K562 (cell line): Measurements from ENCODE around the gene ING5. TPM values are rescaled to one million over a fixed set of nuclear protein-coding genes. Genes with fewer than 3 reads are reported as not detected.

Source experiments
- CHD2 ChIP-seq: IDR thresholded peaks from 2 replicates; pipeline ENCODE4 v1.6.1; 2011; ENCODE audit warnings: low read depth, low read length
- CTCFL ChIP-seq: IDR thresholded peaks from 2 replicates; pipeline ENCODE4 v1.6.1; 2011; ENCODE audit warnings: borderline replicate concordance, low read depth, mild to moderate bottlenecking, moderate library complexity, low read length; ENCODE audit not compliant: insufficient read depth, poor library complexity, severe bottlenecking
- EGR1 ChIP-seq: fragments of 450-650 bp; conservative IDR thresholded peaks from 2 replicates; pipeline ENCODE4 v1.6.1; 2017; ENCODE audit warnings: mild to moderate bottlenecking
- EP300 ChIP-seq: IDR thresholded peaks from 2 replicates; pipeline ENCODE4 v1.6.1; 2012; ENCODE audit warnings: low read length, improper control_type of control experiment
- FOXP4 ChIP-seq: sonication (generic); formaldehyde crosslinking; IDR thresholded peaks from 2 replicates; pipeline ENCODE4 v1.8.0; 2022; ENCODE audit warnings: mild to moderate bottlenecking, missing genetic modification reagents, borderline replicate concordance
- KAT2B ChIP-seq: IDR thresholded peaks from one replicate; pipeline ENCODE4 v1.6.1; 2012; ENCODE audit warnings: low read depth, mild to moderate bottlenecking, control low read depth, inconsistent platforms, low read length, moderate library complexity
- MBD1 ChIP-seq: fragments of 250-450 bp; sonication (Bioruptor Pico); IDR thresholded peaks from 2 replicates; pipeline ENCODE4 v1.8.0; 2022; ENCODE audit warnings: inconsistent platforms
- PKNOX1 ChIP-seq: fragments of 450-650 bp; IDR thresholded peaks from 2 replicates; pipeline ENCODE4 v1.6.1; 2016
- SRSF3 ChIP-seq: fragments of 200-400 bp; formaldehyde crosslinking; IDR thresholded peaks from 2 replicates; pipeline ENCODE4 v1.6.1; 2016; ENCODE audit warnings: mild to moderate bottlenecking, low read length, moderate library complexity; ENCODE audit not compliant: insufficient read depth
- TEAD1 ChIP-seq, 2 experiments: fragments of 450-650 bp in 1 of 2; sonication (generic) in 1 of 2; formaldehyde crosslinking; IDR thresholded peaks; 2 replicates each; pipeline versions ENCODE4 v1.4.0 to v1.8.0; 2020 to 2022; ENCODE audit warnings: mild to moderate bottlenecking in 2 of 2, missing genetic modification reagents in 1 of 2
- THAP12 ChIP-seq: fragments of 250-450 bp; sonication (Bioruptor Pico); IDR thresholded peaks from 2 replicates; pipeline ENCODE4 v1.9.0; 2021; ENCODE audit warnings: mild to moderate bottlenecking, inconsistent platforms
- U2AF1 ChIP-seq: fragments of 200-400 bp; formaldehyde crosslinking; optimal IDR thresholded peaks from 2 replicates; pipeline ENCODE3; 2017; ENCODE audit warnings: mild to moderate bottlenecking, low read depth, low read length, moderate library complexity
- ZBTB17 ChIP-seq: fragments of 450-650 bp; formaldehyde crosslinking; IDR thresholded peaks from 2 replicates; pipeline ENCODE4 v1.4.0; 2020; ENCODE audit warnings: mild to moderate bottlenecking
- ZBTB7A ChIP-seq: IDR thresholded peaks from 2 replicates; pipeline ENCODE4 v1.6.1; 2011; ENCODE audit warnings: low read depth, mild to moderate bottlenecking, low read length, moderate library complexity, borderline replicate concordance; ENCODE audit not compliant: control insufficient read depth
- ZNF174 ChIP-seq: fragments of 250-450 bp; sonication (Bioruptor Pico); IDR thresholded peaks from 2 replicates; pipeline ENCODE4 v1.4.0; 2020; ENCODE audit warnings: mild to moderate bottlenecking
- ZNF316 ChIP-seq: fragments of 450-650 bp; IDR thresholded peaks from 2 replicates; pipeline ENCODE4 v1.6.1; 2016
- ZNF696 ChIP-seq: fragments of 250-450 bp; sonication (Bioruptor Pico); conservative IDR thresholded peaks from 2 replicates; pipeline ENCODE4 v1.4.0; 2020; ENCODE audit warnings: mild to moderate bottlenecking, moderate library complexity
- polyA plus RNA-seq, 8 experiments: library from polyadenylated mRNA; depleted of rRNA in 4 of 8; stranded (reverse) in 5 of 8; unstranded in 3 of 8; fragments of >200 nt; fragmentation: Nextera tagmentation in 2 of 8; fragmentation: Illumina TruSeq in 1 of 8; extraction: Ambion mirVana in 2 of 8; extraction: Trizol in 1 of 8; gene quantifications; 2 replicates each; pipeline versions ENCODE4 v1.2.1 to v1.2.3, GENCODE V29; 2011 to 2014; ENCODE audit warnings: inconsistent platforms in 1 of 8, missing spikeins in 1 of 8
- total RNA-seq, 7 experiments: library from RNA; depleted of rRNA in 6 of 7; stranded (reverse); fragments of >200 nt in 6 of 7; fragmentation: Illumina TruSeq in 2 of 7; extraction: Trizol in 2 of 7; gene quantifications; 2 replicates each; pipeline versions ENCODE4 v1.2.1 to v1.2.3, GENCODE V29; 2011 to 2021; ENCODE audit warnings: low replicate concordance in 1 of 7

The ING5 gene
- total and polyA plus RNA-seq, 9 of the 15 experiments (the other 6 are each of a cell fraction or from before 2014, with no cell fraction given) = 10.4 to 53.3 (median 27.9) TPM

- TF ChIP-seq THAP12 (CRISPR knock-in tag) = no peak
- no peak for TF ChIP-seq ZNF696 (CRISPR knock-in tag)
- no peak for TF ChIP-seq ZNF316
- TF ChIP-seq U2AF1 = peak; percentile 35
- no peak for TF ChIP-seq CHD2
- TF ChIP-seq ZBTB17 (CRISPR knock-in tag) = no peak
- TF ChIP-seq EGR1 = peak; percentile 81
- no peak for TF ChIP-seq MBD1 (CRISPR knock-in tag)
- no peak for TF ChIP-seq SRSF3
- TF ChIP-seq EP300 = no peak
- TF ChIP-seq ZBTB7A = peak; percentile 85
- TF ChIP-seq TEAD1 (CRISPR knock-in tag; IDR thresholded peaks at IDR 0.05) = 0 out of 4 replicates have a peak, but pooled peaks of 1 of the 2 experiments have one; percentile 41
- TF ChIP-seq CTCFL = peak; percentile 72
- TF ChIP-seq ZNF174 (CRISPR knock-in tag) = no peak
- TF ChIP-seq PKNOX1 = no peak
- peak; percentile 25 for TF ChIP-seq KAT2B
- TF ChIP-seq FOXP4 = peak; percentile 37; the same call in 1 of the 2 replicates
These were observed 554 bp downstream of the ING5 start (continued) for GRCh38 chr2:241702155-241703031.
